K562 (cell line): Measurements from ENCODE around the gene CMIP. TPM values are rescaled to one million over a fixed set of nuclear protein-coding genes. Genes with fewer than 3 reads are reported as not detected.

Experiments
- ARID1B ChIP-seq: fragments of 450-650 bp; IDR thresholded peaks from 2 replicates; pipeline ENCODE4 v1.6.1; 2016; ENCODE audit warnings: antibody characterized with exemption, mild to moderate bottlenecking, inconsistent platforms
- CREM ChIP-seq: IDR thresholded peaks from 2 replicates; pipeline ENCODE4 v1.6.1; 2014; ENCODE audit warnings: antibody characterized with exemption, low read depth
- KDM5B ChIP-seq: fragments of 200-600 bp; sonication (generic); IDR thresholded peaks from 2 replicates; pipeline ENCODE4 v1.6.1; 2012; ENCODE audit warnings: low read depth, mild to moderate bottlenecking, moderate library complexity, low read length, control low read depth, inconsistent platforms; ENCODE audit not compliant: insufficient replicate concordance
- POLR2H ChIP-seq: IDR thresholded peaks from 2 replicates; pipeline ENCODE4 v1.6.1; 2016; ENCODE audit warnings: missing genetic modification characterization, low read depth, mild to moderate bottlenecking, control low read depth, missing compliant biosample characterization, moderate library complexity
- PTBP1 ChIP-seq: fragments of 200-400 bp; formaldehyde crosslinking; IDR thresholded peaks from 2 replicates; pipeline ENCODE4 v1.6.1; 2017; ENCODE audit warnings: low read depth, low read length
- RFX1 ChIP-seq: fragments of 450-650 bp; IDR thresholded peaks from 2 replicates; pipeline ENCODE4 v1.6.1; 2016; ENCODE audit warnings: mild to moderate bottlenecking, moderate library complexity
- SPI1 ChIP-seq: IDR thresholded peaks from 2 replicates; pipeline ENCODE4 v1.6.1; 2011; ENCODE audit warnings: low read depth, low read length, control low read depth, borderline replicate concordance
- SRSF3 ChIP-seq: fragments of 200-400 bp; formaldehyde crosslinking; IDR thresholded peaks from 2 replicates; pipeline ENCODE4 v1.6.1; 2016; ENCODE audit warnings: mild to moderate bottlenecking, low read length, moderate library complexity; ENCODE audit not compliant: insufficient read depth
- SUPT5H ChIP-seq: fragments of 450-650 bp; IDR thresholded peaks from 2 replicates; pipeline ENCODE4 v1.6.1; 2016
- TRIM28 ChIP-seq: fragments of 450-650 bp; IDR thresholded peaks from 2 replicates; pipeline ENCODE4 v1.6.1; 2017
- ZNF197 ChIP-seq: fragments of 200-800 bp; sonication (Bioruptor generic); IDR thresholded peaks from 2 replicates; pipeline ENCODE4 v1.6.1; 2016; ENCODE audit warnings: low read depth, missing genetic modification characterization, missing compliant biosample characterization
- ZNF324 ChIP-seq: fragments of 250-450 bp; sonication (Bioruptor Pico); IDR thresholded peaks from 2 replicates; pipeline ENCODE4 v1.4.0; 2020; ENCODE audit warnings: mild to moderate bottlenecking
- ZNF77 ChIP-seq: fragments of 250-450 bp; sonication (Bioruptor Pico); IDR thresholded peaks from 2 replicates; pipeline ENCODE4 v1.5.0; 2020
- ZNF830 ChIP-seq: fragments of 250-450 bp; sonication (Bioruptor Pico); IDR thresholded peaks from 2 replicates; pipeline ENCODE4 v1.5.0; 2021; ENCODE audit warnings: mild to moderate bottlenecking
- polyA plus RNA-seq, 8 experiments: library from polyadenylated mRNA; depleted of rRNA in 4 of 8; stranded (reverse) in 5 of 8; unstranded in 3 of 8; fragments of >200 nt; fragmentation: Nextera tagmentation in 2 of 8; fragmentation: Illumina TruSeq in 1 of 8; extraction: Ambion mirVana in 2 of 8; extraction: Trizol in 1 of 8; gene quantifications; 2 replicates each; pipeline versions ENCODE4 v1.2.1 to v1.2.3, GENCODE V29; 2011 to 2014; ENCODE audit warnings: inconsistent platforms in 1 of 8, missing spikeins in 1 of 8
- total RNA-seq, 7 experiments: library from RNA; depleted of rRNA in 6 of 7; stranded (reverse); fragments of >200 nt in 6 of 7; fragmentation: Illumina TruSeq in 2 of 7; extraction: Trizol in 2 of 7; gene quantifications; 2 replicates each; pipeline versions ENCODE4 v1.2.1 to v1.2.3, GENCODE V29; 2011 to 2021; ENCODE audit warnings: low replicate concordance in 1 of 7
- TF ChIP-seq, protein P1 (sequence below), 2 experiments: IDR thresholded peaks; 2 replicates each; pipeline ENCODE4 v1.6.1; 2011; ENCODE audit warnings: borderline replicate concordance in 1 of 2, control low read depth in 1 of 2, low read depth in 1 of 2, low read length in 1 of 2, mild to moderate bottlenecking in 1 of 2, mixed read lengths in 1 of 2, moderate library complexity in 1 of 2; ENCODE audit not compliant: insufficient read depth in 1 of 2, insufficient read length in 1 of 2, poor library complexity in 1 of 2, severe bottlenecking in 1 of 2; ENCODE audit errors: extremely low read depth in 1 of 2
- TF ChIP-seq, protein P2 (sequence below): fragments of 200-400 bp; formaldehyde crosslinking; IDR thresholded peaks from 2 replicates; pipeline ENCODE4 v1.6.1; 2017; ENCODE audit warnings: mild to moderate bottlenecking, low read depth, low read length, moderate library complexity
- TF ChIP-seq, protein P3 (sequence below), 3 experiments: fragments of 200-800 bp in 1 of 3; sonication (Bioruptor generic) in 1 of 3; sonication (generic) in 1 of 3; formaldehyde crosslinking in 1 of 3; IDR thresholded peaks; 2 replicates each; pipeline versions ENCODE4 v1.6.1 to v1.8.0; 2016 to 2022; ENCODE audit warnings: mild to moderate bottlenecking in 2 of 3, missing compliant biosample characterization in 2 of 3, missing genetic modification characterization in 2 of 3, missing genetic modification reagents in 1 of 3
- TF ChIP-seq, protein P4 (sequence below): fragments of 150-350 bp; IDR thresholded peaks from 2 replicates; pipeline ENCODE4 v1.6.1; 2014; ENCODE audit warnings: low read depth, mild to moderate bottlenecking, low read length, borderline replicate concordance

Gene CMIP
- total and polyA plus RNA-seq, 9 of the 15 experiments (the other 6 are each of a cell fraction or from before 2014, with no cell fraction given), result 0.94 to 82.5 (median 10.3) TPM

DNA sequence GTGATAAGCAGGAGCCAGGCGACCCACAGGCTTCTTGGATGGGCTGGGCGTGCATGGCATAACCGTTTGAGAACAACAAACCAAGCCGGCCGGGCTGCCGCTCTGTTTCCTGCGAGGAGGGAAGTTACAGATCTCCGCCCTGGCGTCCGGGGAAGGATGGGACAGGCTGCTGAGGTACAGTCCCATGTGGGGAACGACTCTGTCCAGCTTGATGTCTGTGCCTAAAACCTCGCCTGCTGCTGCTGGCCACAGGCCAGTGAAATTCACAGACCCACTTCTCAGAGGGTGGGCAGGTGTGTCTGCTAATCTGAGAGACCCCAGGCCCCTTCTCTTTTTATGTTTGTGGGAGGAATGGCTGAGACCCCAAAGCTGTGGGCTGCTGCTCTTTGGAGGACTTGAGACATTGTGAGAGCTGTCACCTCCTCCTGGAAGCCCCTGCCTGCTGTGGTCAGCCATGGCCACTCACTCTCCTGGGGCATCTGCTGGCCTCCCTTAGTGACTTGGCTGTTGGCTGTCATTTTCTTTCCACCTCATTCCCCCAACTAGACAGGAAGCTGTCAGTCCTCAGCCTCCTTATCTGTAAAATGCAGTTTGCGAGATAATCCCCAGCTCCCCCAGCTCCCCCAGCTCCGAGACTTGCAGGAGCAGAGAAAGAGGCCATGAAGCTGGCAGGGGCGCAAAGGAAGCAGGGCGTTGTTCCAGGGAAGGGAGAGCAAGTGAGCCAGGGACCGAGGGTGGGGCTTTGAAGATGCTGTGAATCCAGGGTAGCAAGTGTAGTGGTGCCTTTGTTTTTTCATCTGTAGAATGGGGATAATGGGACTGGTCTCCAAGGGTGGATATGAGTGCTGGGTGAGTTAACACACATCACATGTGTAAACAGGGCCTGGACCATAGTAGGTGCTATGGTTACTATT lies 51.0 kb downstream of the CMIP start (continued):
- TF ChIP-seq, protein P1, sequence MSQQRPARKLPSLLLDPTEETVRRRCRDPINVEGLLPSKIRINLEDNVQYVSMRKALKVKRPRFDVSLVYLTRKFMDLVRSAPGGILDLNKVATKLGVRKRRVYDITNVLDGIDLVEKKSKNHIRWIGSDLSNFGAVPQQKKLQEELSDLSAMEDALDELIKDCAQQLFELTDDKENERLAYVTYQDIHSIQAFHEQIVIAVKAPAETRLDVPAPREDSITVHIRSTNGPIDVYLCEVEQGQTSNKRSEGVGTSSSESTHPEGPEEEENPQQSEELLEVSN (IDR thresholded peaks at IDR 0.05; ENCODE audit: borderline replicate concordance in 1 of 2, extremely low read depth in 1 of 2, insufficient read depth in 1 of 2, insufficient read length in 1 of 2, low read depth in 1 of 2, low read length in 1 of 2, poor library complexity in 1 of 2, severe bottlenecking in 1 of 2), result peak in 1 of 2 experiments; percentile 18
- TF ChIP-seq, protein P2, sequence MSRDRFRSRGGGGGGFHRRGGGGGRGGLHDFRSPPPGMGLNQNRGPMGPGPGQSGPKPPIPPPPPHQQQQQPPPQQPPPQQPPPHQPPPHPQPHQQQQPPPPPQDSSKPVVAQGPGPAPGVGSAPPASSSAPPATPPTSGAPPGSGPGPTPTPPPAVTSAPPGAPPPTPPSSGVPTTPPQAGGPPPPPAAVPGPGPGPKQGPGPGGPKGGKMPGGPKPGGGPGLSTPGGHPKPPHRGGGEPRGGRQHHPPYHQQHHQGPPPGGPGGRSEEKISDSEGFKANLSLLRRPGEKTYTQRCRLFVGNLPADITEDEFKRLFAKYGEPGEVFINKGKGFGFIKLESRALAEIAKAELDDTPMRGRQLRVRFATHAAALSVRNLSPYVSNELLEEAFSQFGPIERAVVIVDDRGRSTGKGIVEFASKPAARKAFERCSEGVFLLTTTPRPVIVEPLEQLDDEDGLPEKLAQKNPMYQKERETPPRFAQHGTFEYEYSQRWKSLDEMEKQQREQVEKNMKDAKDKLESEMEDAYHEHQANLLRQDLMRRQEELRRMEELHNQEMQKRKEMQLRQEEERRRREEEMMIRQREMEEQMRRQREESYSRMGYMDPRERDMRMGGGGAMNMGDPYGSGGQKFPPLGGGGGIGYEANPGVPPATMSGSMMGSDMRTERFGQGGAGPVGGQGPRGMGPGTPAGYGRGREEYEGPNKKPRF, result no peak
- 0 out of 2 replicates have a peak, but pooled peaks have one; percentile 73 for TF ChIP-seq ZNF830 (CRISPR knock-in tag)
- peak; percentile 52 for TF ChIP-seq SUPT5H
- peak; percentile 48 for TF ChIP-seq SPI1
- no peak for TF ChIP-seq POLR2H
- TF ChIP-seq RFX1, result no peak; the same call in 1 of the 2 replicates
- peak; percentile 85 for TF ChIP-seq PTBP1
- TF ChIP-seq TRIM28, result no peak; the same call in none of the 2 replicates
- no peak for TF ChIP-seq ZNF77 (CRISPR knock-in tag)
- peak; percentile 40 for TF ChIP-seq KDM5B
- TF ChIP-seq, protein P3, sequence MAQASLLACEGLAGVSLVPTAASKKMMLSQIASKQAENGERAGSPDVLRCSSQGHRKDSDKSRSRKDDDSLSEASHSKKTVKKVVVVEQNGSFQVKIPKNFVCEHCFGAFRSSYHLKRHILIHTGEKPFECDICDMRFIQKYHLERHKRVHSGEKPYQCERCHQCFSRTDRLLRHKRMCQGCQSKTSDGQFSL (CRISPR knock-in tag; IDR thresholded peaks at IDR 0.05), result peak; percentile 93
- TF ChIP-seq, protein P3 (tag; IDR thresholded peaks at IDR 0.05), result peak in 1 of 2 experiments; percentile 90; a peak in 1 of 4 replicates
- TF ChIP-seq, protein P4, sequence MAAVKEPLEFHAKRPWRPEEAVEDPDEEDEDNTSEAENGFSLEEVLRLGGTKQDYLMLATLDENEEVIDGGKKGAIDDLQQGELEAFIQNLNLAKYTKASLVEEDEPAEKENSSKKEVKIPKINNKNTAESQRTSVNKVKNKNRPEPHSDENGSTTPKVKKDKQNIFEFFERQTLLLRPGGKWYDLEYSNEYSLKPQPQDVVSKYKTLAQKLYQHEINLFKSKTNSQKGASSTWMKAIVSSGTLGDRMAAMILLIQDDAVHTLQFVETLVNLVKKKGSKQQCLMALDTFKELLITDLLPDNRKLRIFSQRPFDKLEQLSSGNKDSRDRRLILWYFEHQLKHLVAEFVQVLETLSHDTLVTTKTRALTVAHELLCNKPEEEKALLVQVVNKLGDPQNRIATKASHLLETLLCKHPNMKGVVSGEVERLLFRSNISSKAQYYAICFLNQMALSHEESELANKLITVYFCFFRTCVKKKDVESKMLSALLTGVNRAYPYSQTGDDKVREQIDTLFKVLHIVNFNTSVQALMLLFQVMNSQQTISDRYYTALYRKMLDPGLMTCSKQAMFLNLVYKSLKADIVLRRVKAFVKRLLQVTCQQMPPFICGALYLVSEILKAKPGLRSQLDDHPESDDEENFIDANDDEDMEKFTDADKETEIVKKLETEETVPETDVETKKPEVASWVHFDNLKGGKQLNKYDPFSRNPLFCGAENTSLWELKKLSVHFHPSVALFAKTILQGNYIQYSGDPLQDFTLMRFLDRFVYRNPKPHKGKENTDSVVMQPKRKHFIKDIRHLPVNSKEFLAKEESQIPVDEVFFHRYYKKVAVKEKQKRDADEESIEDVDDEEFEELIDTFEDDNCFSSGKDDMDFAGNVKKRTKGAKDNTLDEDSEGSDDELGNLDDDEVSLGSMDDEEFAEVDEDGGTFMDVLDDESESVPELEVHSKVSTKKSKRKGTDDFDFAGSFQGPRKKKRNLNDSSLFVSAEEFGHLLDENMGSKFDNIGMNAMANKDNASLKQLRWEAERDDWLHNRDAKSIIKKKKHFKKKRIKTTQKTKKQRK, result no peak
- TF ChIP-seq ZNF324 (CRISPR knock-in tag), result no peak
- TF ChIP-seq CREM, result peak; percentile 89
- TF ChIP-seq SRSF3, result 0 out of 2 replicates have a peak, but pooled peaks have one; percentile 55
- TF ChIP-seq ZNF197, result peak; percentile 49; the same call in 1 of the 2 replicates
- peak; percentile 100 for TF ChIP-seq ARID1B
